ENCODE data around the gene VNN1.

Gene VNN1

GRCh38 chr6:132713352-132714134 lies at the start of gene VNN1:
TSS of gene VNN1 (minus strand) at chr6:132714055. CDS start at chr6:132714035, 20 bp downstream.
- no peak for DNase-seq (ENCODE audit: low read depth in 2 of 2)

- DNase-seq (ENCODE audit: low read depth in 2 of 2) = peak; percentile 11 to 12
Measured at GRCh38 chr6:132763269-132763668, 49.4 kb upstream of the VNN1 start.

GRCh38 chr6:132760256-132760655 lies 46.4 kb upstream of the VNN1 start:
- no peak for DNase-seq (ENCODE audit: low read depth in 2 of 2)

- DNase-seq (ENCODE audit: low read depth in 2 of 2) = no peak
Measured at GRCh38 chr6:132758689-132759088, 44.8 kb upstream of the VNN1 start.

GRCh38 chr6:132752255-132752654 lies 38.4 kb upstream of the VNN1 start:
- no peak for DNase-seq (ENCODE audit: low read depth in 2 of 2)

GRCh38 chr6:132751828-132752227 lies 38.0 kb upstream of the VNN1 start:
- DNase-seq (ENCODE audit: low read depth in 2 of 2) = no peak

GRCh38 chr6:132751306-132751705 lies 37.5 kb upstream of the VNN1 start:
- DNase-seq (ENCODE audit: low read depth in 2 of 2) = no peak

- DNase-seq (ENCODE audit: low read depth in 2 of 2) = no peak
Measured at GRCh38 chr6:132750455-132751248, 36.8 kb upstream of the VNN1 start.

- no peak for DNase-seq (ENCODE audit: low read depth in 2 of 2)
Measured at GRCh38 chr6:132749111-132749510, 35.3 kb upstream of the VNN1 start.

- DNase-seq (ENCODE audit: low read depth in 2 of 2) = no peak
Measured at GRCh38 chr6:132748446-132748845, 34.6 kb upstream of the VNN1 start.

GRCh38 chr6:132746048-132746447 lies 32.2 kb upstream of the VNN1 start:
- DNase-seq (ENCODE audit: low read depth in 2 of 2) = no peak

GRCh38 chr6:132742495-132742894 lies 28.6 kb upstream of the VNN1 start:
- no peak for DNase-seq (ENCODE audit: low read depth in 2 of 2)

- no peak for DNase-seq (ENCODE audit: low read depth in 2 of 2)
Measured at GRCh38 chr6:132741281-132741680, 27.4 kb upstream of the VNN1 start.

- DNase-seq (ENCODE audit: low read depth in 2 of 2) = no peak
Measured at GRCh38 chr6:132736239-132736638, 22.4 kb upstream of the VNN1 start.

- no peak for DNase-seq (ENCODE audit: low read depth in 2 of 2)
Measured at GRCh38 chr6:132734694-132735236, 20.9 kb upstream of the VNN1 start.

- DNase-seq (ENCODE audit: low read depth in 2 of 2) = no peak
Measured at GRCh38 chr6:132733814-132734213, 20.0 kb upstream of the VNN1 start.

GRCh38 chr6:132733283-132733682 lies 19.4 kb upstream of the VNN1 start:
- DNase-seq (ENCODE audit: low read depth in 2 of 2) = no peak

- DNase-seq (ENCODE audit: low read depth in 2 of 2) = no peak
Measured at GRCh38 chr6:132731086-132731485, 17.2 kb upstream of the VNN1 start.

GRCh38 chr6:132730560-132730959 lies 16.7 kb upstream of the VNN1 start:
- DNase-seq (ENCODE audit: low read depth in 2 of 2) = no peak

- no peak for DNase-seq (ENCODE audit: low read depth in 2 of 2)
Measured at GRCh38 chr6:132728616-132729015, 14.8 kb upstream of the VNN1 start.

GRCh38 chr6:132726608-132726975 lies 12.7 kb upstream of the VNN1 start:
- DNase-seq (ENCODE audit: low read depth in 2 of 2) = no peak

- no peak for DNase-seq (ENCODE audit: low read depth in 2 of 2)
Measured at GRCh38 chr6:132725947-132726607, 12.2 kb upstream of the VNN1 start.
